Fibroblast of villous mesenchyme (primary cell): Measurements from ENCODE around the gene SMG9. TPM values are rescaled to one million over a fixed set of nuclear protein-coding genes. Genes with fewer than 3 reads are reported as not detected.

Experiments used
- DNase-seq: peaks from one replicate; pipeline ENCODE4 v3.0.0-alpha.2; 2010; ENCODE audit warnings: low read depth
- H3K4me3 ChIP-seq: 2 replicates; pipeline ENCODE4 v1.5.1; 2011; ENCODE audit warnings: low read depth, mild to moderate bottlenecking, low read length
- total RNA-seq: library from RNA; depleted of rRNA; stranded (reverse); fragments of >200 nt; gene quantifications from 2 replicates; pipeline ENCODE4 v1.2.3, GENCODE V29; 2012
- TF ChIP-seq, protein P1 (sequence below): IDR thresholded peaks from 2 replicates; pipeline ENCODE4 v1.5.1; 2012; ENCODE audit warnings: low read depth, mild to moderate bottlenecking, low read length; ENCODE audit not compliant: insufficient read depth

Gene SMG9
- total RNA-seq, 1 donor = 13.0 TPM

DNA sequence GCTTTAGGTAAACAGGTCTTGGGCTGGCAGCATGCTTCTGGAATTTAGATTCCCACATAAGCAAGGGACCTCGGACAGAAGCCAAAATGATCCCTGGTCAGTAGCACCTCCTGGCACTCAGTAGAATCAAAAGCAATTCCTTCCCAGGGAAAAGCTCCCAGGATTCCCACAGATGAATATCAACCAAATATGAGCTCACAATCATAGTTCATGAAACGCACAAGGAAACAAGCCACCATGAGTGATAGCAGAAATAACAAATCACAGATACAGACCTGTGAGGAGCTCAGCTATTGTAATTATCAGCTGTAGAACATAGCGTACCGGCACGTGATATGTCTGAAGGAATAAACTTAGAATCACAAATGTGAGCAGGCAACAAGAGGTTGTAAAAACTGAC, 63.0 kb downstream of the SMG9 start:
- no peak for DNase-seq
- TF ChIP-seq, protein P1, sequence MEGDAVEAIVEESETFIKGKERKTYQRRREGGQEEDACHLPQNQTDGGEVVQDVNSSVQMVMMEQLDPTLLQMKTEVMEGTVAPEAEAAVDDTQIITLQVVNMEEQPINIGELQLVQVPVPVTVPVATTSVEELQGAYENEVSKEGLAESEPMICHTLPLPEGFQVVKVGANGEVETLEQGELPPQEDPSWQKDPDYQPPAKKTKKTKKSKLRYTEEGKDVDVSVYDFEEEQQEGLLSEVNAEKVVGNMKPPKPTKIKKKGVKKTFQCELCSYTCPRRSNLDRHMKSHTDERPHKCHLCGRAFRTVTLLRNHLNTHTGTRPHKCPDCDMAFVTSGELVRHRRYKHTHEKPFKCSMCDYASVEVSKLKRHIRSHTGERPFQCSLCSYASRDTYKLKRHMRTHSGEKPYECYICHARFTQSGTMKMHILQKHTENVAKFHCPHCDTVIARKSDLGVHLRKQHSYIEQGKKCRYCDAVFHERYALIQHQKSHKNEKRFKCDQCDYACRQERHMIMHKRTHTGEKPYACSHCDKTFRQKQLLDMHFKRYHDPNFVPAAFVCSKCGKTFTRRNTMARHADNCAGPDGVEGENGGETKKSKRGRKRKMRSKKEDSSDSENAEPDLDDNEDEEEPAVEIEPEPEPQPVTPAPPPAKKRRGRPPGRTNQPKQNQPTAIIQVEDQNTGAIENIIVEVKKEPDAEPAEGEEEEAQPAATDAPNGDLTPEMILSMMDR = no peak
- H3K4me3 ChIP-seq = no peak overlapping the region

DNA sequence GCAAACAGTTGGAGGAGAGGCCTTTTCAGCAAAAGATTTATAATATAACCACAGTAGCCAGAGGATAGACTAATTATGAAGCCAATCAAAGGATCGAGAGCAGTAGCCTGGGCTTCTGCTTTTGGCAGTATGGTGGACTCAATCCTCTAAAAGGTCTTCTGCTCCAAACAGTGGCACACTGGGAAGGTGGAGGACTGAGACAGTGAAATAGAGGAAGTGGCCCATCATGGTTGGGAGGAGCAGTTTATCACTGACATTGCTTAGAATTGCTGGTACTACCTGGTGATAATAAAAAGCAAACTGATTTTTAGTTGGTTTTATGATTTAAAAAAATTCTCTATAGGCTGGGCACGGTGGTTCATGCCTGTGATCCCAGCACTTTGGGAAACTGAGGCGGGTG, 63.9 kb downstream of the SMG9 start:
- H3K4me3 ChIP-seq = no peak overlapping the region
- DNase-seq = no peak
- TF ChIP-seq, protein P1 = no peak

DNA sequence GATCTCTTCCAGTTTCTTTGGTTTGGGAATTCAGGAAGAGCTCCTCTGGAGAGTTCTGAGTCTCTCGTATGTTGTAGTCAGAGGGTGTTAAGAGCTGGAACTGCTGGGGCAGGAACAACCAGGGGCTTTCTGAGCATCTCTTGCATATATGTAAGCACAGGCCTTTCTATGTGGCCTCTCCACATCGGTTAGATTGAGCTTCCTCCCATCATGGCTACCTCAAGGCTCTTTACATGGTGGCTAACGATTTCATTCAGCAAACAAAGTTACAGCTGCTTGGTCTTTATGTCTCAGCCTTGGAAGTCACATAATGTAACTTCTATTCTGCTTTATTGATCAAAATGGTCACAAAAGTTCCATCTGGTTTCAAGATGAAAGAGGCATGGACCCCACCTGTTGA, 64.3 kb downstream of the SMG9 start:
- no peak overlapping the region for H3K4me3 ChIP-seq
- TF ChIP-seq, protein P1 = no peak
- DNase-seq = no peak

DNA sequence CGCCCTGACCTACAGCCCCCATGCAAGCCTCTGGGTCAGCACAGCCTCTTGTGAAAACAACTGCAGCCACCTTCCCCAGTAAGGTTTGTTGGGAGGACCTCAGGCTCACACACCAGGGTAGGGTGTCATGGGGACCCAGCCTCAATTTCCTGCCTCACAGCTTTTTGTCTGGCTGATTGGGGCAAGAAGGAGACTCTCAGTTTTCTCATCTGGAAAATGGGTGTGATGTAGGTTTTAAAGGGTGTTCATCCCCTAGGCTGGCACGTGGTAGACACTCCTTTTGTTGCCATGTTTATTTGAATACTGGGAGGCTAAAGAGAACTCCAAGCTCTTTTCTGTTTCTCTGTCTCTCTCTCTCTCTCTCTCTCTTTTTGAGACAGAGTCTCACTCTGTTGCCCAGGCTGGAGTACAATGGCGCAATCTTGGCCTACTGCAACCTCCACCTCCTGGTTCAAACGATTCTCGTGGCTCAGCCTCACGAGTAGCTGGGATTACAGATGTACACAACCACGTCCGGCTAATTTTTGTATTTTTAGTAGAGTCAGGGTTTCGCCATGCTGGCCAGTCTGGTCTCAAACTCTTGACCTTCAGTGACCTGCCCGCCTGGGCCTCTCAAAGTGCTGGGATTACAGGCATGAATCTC, 66.6 kb downstream of the SMG9 start:
- DNase-seq = no peak
- TF ChIP-seq, protein P1 = no peak
- H3K4me3 ChIP-seq = no peak overlapping the region

DNA sequence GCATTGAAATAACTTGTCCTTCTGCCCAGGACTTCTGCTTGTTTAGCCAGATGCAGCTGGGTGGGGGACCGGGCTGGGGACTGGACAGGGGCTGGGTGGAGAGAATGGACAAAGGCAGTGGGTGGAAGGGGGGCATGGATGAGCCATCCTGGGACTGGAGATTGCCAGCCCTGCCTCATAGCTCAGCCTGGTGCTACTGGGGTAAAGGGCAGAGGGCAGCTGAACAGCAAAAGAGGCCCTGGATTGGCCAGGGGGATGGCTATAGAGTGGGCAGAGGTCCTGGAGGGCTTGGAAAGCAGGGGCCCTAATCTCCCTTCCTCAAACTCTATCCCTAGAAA, 67.1 kb downstream of the SMG9 start:
- TF ChIP-seq, protein P1 = no peak
- no peak for DNase-seq
- H3K4me3 ChIP-seq = no peak overlapping the region

DNA sequence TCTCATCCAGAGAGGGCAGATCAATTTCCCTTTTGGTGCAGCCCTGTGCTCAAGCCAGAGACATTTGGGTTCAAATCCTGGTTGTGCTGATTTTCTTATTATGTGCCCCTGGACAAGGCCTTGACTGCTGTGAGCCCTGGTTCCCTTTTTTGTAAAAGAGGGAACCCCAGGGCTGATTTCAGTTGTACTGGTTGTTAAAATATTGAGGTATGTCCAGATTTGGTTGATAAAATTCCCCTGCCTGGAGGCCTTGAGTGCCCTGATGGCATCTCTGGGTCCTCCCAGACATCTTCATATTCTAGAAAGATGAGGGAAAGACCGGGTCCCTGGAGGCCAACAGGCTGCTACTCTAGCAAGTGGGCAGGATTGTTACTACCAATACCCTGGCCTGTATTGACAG, 70.4 kb downstream of the SMG9 start:
- TF ChIP-seq, protein P1 = no peak
- no peak for DNase-seq
- no peak overlapping the region for H3K4me3 ChIP-seq

DNA sequence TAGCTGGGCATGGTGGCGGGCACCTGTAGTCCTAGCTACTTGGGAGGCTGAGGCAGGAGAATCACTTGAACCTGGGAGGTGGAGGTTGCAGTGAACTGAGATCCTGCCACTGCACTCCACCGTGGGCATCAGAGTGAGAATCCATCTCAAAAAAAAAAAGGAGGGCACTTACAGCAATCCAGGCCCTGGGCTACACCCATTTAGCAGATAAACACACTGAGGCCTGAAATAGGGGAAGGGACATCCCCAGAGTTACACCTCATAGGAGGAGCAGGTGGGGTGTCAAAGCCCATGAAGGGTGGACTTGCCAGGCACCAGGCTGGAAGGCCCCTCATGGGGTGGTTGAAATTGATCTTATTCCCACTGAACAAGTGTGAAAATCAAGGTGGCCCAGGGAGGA, 70.9 kb downstream of the SMG9 start:
- TF ChIP-seq, protein P1 = no peak
- no peak overlapping the region for H3K4me3 ChIP-seq
- DNase-seq = no peak
